ENCODE data around the gene RBM17.

DNA sequence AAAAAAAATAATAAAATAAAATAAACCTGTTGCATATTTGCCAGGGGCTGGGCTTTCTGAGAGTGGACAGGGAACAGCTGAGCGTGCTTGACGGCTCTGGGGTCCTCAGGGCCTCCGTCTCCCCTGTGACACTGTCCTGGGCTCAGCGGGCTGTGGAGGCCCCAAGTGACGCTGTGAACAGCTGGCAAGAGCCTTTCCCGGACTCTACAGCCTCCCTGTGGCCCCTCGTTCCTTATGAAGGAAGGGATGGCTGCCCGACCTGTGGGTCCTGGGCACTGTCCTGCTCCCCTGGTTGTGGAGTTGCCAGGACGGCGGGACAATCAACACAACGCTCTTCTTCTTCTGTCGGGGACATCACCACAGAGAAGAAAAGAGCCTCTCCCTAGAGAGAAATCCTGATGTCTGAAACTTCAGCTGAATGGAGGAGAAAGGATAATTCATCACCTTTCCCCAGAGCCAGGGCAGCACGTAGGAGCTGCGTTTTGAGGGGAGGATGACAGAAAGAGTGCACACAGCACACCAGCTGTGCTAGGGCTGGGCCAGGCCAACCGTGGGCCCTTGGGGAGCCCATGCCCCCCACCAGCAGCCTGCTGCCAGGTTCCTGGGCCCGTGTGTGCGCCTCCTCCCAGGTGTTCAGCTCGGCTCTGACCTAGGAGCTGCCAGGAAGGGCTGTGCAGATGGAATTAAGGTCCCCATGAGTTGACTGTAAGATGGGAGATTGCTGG is 45.4 kb downstream of the RBM17 start:
- TF ChIP-seq, protein P1, sequence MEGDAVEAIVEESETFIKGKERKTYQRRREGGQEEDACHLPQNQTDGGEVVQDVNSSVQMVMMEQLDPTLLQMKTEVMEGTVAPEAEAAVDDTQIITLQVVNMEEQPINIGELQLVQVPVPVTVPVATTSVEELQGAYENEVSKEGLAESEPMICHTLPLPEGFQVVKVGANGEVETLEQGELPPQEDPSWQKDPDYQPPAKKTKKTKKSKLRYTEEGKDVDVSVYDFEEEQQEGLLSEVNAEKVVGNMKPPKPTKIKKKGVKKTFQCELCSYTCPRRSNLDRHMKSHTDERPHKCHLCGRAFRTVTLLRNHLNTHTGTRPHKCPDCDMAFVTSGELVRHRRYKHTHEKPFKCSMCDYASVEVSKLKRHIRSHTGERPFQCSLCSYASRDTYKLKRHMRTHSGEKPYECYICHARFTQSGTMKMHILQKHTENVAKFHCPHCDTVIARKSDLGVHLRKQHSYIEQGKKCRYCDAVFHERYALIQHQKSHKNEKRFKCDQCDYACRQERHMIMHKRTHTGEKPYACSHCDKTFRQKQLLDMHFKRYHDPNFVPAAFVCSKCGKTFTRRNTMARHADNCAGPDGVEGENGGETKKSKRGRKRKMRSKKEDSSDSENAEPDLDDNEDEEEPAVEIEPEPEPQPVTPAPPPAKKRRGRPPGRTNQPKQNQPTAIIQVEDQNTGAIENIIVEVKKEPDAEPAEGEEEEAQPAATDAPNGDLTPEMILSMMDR (IDR thresholded peaks at IDR 0.05): no peak
- TF ChIP-seq POLR2A (IDR thresholded peaks at IDR 0.05): no peak

Measured in thyroid gland (tissue), 4 donors.